H1 (cell line): ENCODE measurements around the gene CEP70.

Source experiments
- ATF3 ChIP-seq: IDR thresholded peaks from 2 replicates; pipeline ENCODE4 v1.6.1; 2011; ENCODE audit warnings: low read depth, mild to moderate bottlenecking, low read length; ENCODE audit not compliant: insufficient read depth
- BRCA1 ChIP-seq: IDR thresholded peaks from 2 replicates; pipeline ENCODE4 v1.6.1; 2012; ENCODE audit warnings: low read depth, low read length, improper control_type of control experiment
- CBX8 ChIP-seq: fragments of 300-800, 300-1000 bp; sonication (generic); IDR thresholded peaks from 2 replicates; pipeline ENCODE4 v1.7.1; 2016; ENCODE audit warnings: low read depth, low read length, borderline replicate concordance
- CTCF ChIP-seq, 3 experiments: IDR thresholded peaks; 1 replicate in 2 of 3; 2 replicates in 1 of 3; pipeline versions ENCODE4 v1.5.1 to v1.6.1; 2011; ENCODE audit warnings: low read length in 3 of 3, mild to moderate bottlenecking in 3 of 3, inconsistent platforms in 2 of 3, low read depth in 1 of 3, moderate library complexity in 1 of 3; ENCODE audit not compliant: insufficient read depth in 1 of 3; ENCODE audit errors: control extremely low read depth in 1 of 3
- EP300 ChIP-seq, 2 experiments: IDR thresholded peaks; 1 replicate in 1 of 2; 2 replicates in 1 of 2; pipeline ENCODE4 v1.6.1; 2011 to 2012; ENCODE audit warnings: low read depth in 2 of 2, low read length in 2 of 2, mild to moderate bottlenecking in 2 of 2, borderline replicate concordance in 1 of 2, inconsistent platforms in 1 of 2, moderate library complexity in 1 of 2
- EZH2 ChIP-seq: fragments of 200-600 bp; sonication (generic); IDR thresholded peaks from 2 replicates; pipeline ENCODE4 v1.7.1; 2012; ENCODE audit warnings: low read depth, mild to moderate bottlenecking, moderate library complexity, low read length, inconsistent platforms; ENCODE audit not compliant: severe bottlenecking
- JUN ChIP-seq: IDR thresholded peaks from 2 replicates; pipeline ENCODE4 v1.6.1; 2011; ENCODE audit warnings: low read depth, mild to moderate bottlenecking, improper control_type of control experiment, low read length
- KDM1A ChIP-seq: fragments of 200-600, 300-600 bp; sonication (generic); IDR thresholded peaks from 2 replicates; pipeline ENCODE4 v1.7.1; 2016; ENCODE audit warnings: mild to moderate bottlenecking, low read length, borderline replicate concordance
- NRF1 ChIP-seq: IDR thresholded peaks from 2 replicates; pipeline ENCODE4 v1.6.1; 2011; ENCODE audit warnings: mild to moderate bottlenecking, low read depth, low read length, improper control_type of control experiment
- POLR2AphosphoS5 ChIP-seq: IDR thresholded peaks from 2 replicates; pipeline ENCODE4 v1.6.1; 2011; ENCODE audit warnings: low read depth, low read length
- RAD21 ChIP-seq, 2 experiments: IDR thresholded peaks in 1 of 2; conservative IDR thresholded peaks in 1 of 2; 2 replicates each; pipeline ENCODE4 v1.6.1; 2011; ENCODE audit warnings: low read depth in 2 of 2, low read length in 2 of 2, improper control_type of control experiment in 1 of 2, inconsistent platforms in 1 of 2, mild to moderate bottlenecking in 1 of 2, moderate library complexity in 1 of 2
- SP1 ChIP-seq: IDR thresholded peaks from 2 replicates; pipeline ENCODE4 v1.6.1; 2011; ENCODE audit warnings: low read depth, low read length
- ZNF274 ChIP-seq: IDR thresholded peaks from 2 replicates; pipeline ENCODE4 v1.7.0; 2012; ENCODE audit warnings: low read length, borderline replicate concordance; ENCODE audit errors: extremely low read depth

GRCh38 chr3:138640537-138640936 is 46.5 kb upstream of the CEP70 start:
- TF ChIP-seq CTCF (IDR thresholded peaks at IDR 0.05; ENCODE audit: control extremely low read depth in 1 of 3, insufficient read depth in 1 of 3, low read depth in 1 of 3, low read length in 3 of 3) (no peak), RAD21 (IDR thresholded peaks at IDR 0.05 in 1 of 2, conservative IDR thresholded peaks at IDR 0.05 in 1 of 2; ENCODE audit: low read depth in 2 of 2, low read length in 2 of 2) (no peak), CBX8 (no peak), POLR2AphosphoS5 (no peak), EZH2 (no peak), EP300 (IDR thresholded peaks at IDR 0.05; ENCODE audit: borderline replicate concordance in 1 of 2, low read depth in 2 of 2, low read length in 2 of 2) (no peak), KDM1A (no peak), NRF1 (no peak), JUN (no peak), ATF3 (no peak), ZNF274 (no peak), SP1 (no peak), BRCA1 (no peak)
